NB4 (cell line): ENCODE results near the gene FER.

Experiments
- CTCF ChIP-seq: IDR thresholded peaks from one replicate; pipeline ENCODE4 v1.5.1; 2012; ENCODE audit warnings: low read depth, low read length
- MAX ChIP-seq: IDR thresholded peaks from 2 replicates; pipeline ENCODE4 v1.6.1; 2011; ENCODE audit warnings: low read depth, low read length
- MYC ChIP-seq: IDR thresholded peaks from 2 replicates; pipeline ENCODE4 v1.6.1; 2011; ENCODE audit warnings: low read depth, low read length

- TF ChIP-seq CTCF: no peak
- no peak for TF ChIP-seq MYC
- no peak for TF ChIP-seq MAX
These were observed 494.8 kb downstream of the FER start for GRCh38 chr5:109242518-109242917.
